ENCODE results near the gene NLRC4. TPM values are rescaled to one million over a fixed set of nuclear protein-coding genes. Genes with fewer than 3 reads are reported as not detected.

The NLRC4 gene
- total and polyA plus RNA-seq, 2 of the 8 experiments (the other 6 are each of a cell fraction or from before 2014, with no cell fraction given) = not detected

DNA sequence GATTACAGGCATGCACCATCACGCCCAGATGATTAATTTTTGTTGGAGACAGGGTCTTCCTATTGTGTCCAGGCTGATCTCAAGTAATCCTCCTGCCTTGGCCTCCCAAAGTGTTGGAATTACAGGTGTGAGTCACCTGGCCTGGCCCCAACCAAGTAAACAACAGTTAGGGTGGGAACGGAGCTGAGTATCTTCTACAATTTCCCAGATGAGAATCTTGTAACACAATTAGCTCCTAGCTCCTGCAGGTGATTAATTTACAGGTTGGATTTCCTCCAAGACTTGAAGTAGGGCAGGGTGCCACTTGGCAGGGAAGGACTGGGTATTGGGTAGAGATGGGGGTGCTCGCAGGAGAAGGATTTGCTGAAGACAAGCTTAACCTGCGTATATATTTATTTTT lies 17.8 kb downstream of the NLRC4 start:
- Histone ChIP-seq H2BK5ac (ENCODE audit: low read depth, low read length) (no peak overlapping the region), H4K20me1 (replicated peaks in 1 of 2; ENCODE audit: control insufficient read depth in 1 of 2, insufficient read depth in 2 of 2, low read length in 2 of 2) (no peaks in the 10 kb centered on the region), H3K23me2 (ENCODE audit: low read depth, low read length) (no peaks in the 10 kb centered on the region), H3K9me3 (ENCODE audit: insufficient read depth in 2 of 2, low read depth in 1 of 2, low read length in 1 of 2) (no peaks in the 10 kb centered on the region), H4K8ac (ENCODE audit: extremely low read depth, insufficient read depth, low read length) (no peak overlapping the region), H3K27ac (ENCODE audit: low read depth, low read length) (no peak overlapping the region), H2BK120ac (replicated peaks; ENCODE audit: low read depth, low read length) (no peak overlapping the region), H2BK15ac (ENCODE audit: low read length) (no peak overlapping the region), H2BK20ac (ENCODE audit: low read length) (no peak overlapping the region), H3K27me3 (replicated peaks in 1 of 4; ENCODE audit: control insufficient read depth in 3 of 4, extremely low read depth in 1 of 4, insufficient read depth in 3 of 4, low read length in 3 of 4) (peaks cover 0 to 2% (median 0%) of the 10 kb centered on the region in 4 experiments; a peak in 1 of 7 replicates), H3K56ac (replicated peaks; ENCODE audit: insufficient read length, low read depth, low read length) (no peak overlapping the region), H2AK5ac (ENCODE audit: low read depth, low read length) (no peak overlapping the region), H3K4me3 (ENCODE audit: extremely low read depth in 1 of 4, insufficient read depth in 2 of 4, low read depth in 3 of 4, low read length in 4 of 4) (no peak overlapping the region), H2BK12ac (ENCODE audit: low read depth, low read length) (no peak overlapping the region), H2AFZ (ENCODE audit: low read length) (no peak overlapping the region), H3K36me3 (ENCODE audit: control insufficient read depth in 2 of 4, insufficient read depth in 4 of 4, low read length in 3 of 4) (no peaks in the 10 kb centered on the region), H3K9ac (replicated peaks in 1 of 4; ENCODE audit: extremely low read depth in 1 of 4, low read depth in 3 of 4, low read length in 3 of 4) (no peak overlapping the region), H3K4me2 (ENCODE audit: insufficient read depth in 1 of 2, low read depth in 2 of 2, low read length in 2 of 2) (no peak overlapping the region), H3K79me1 (ENCODE audit: low read depth, low read length) (no peaks in the 10 kb centered on the region), H3K4me1 (replicated peaks in 1 of 4; ENCODE audit: control insufficient read depth in 3 of 4, insufficient read depth in 4 of 4, low read length in 3 of 4) (no peaks in the 10 kb centered on the region), H3K14ac (ENCODE audit: insufficient read length) (no peak overlapping the region), H3K79me2 (ENCODE audit: control insufficient read depth in 1 of 2, insufficient read depth in 2 of 2, low read length in 2 of 2) (no peaks in the 10 kb centered on the region), H4K5ac (ENCODE audit: insufficient read length, low read depth, low read length) (no peak overlapping the region), H3K4ac (replicated peaks; ENCODE audit: insufficient read length, low read depth, low read length) (no peak overlapping the region), H4K91ac (replicated peaks; ENCODE audit: insufficient read length, low read length) (no peak overlapping the region), H3K23ac (ENCODE audit: insufficient read length) (no peak overlapping the region), H3K18ac (ENCODE audit: extremely low read depth, low read length) (no peak overlapping the region)
- no peak for FAIRE-seq
- CTCF ChIA-PET (ENCODE audit: partially characterized antibody) = interaction anchor here (0.6 to 0.7 kb wide), 3 partner anchors 15 to 52 kb away, joined by 3 read pairs; no protein-coding TSS in a partner anchor
- 86% methylated on average over 4 of the region's 4 CpGs; no CpG with 5 or more reads in 1 of the 2 experiments for WGBS, 2 experiments (ENCODE audit: extremely low coverage in 1 of 2, insufficient coverage in 1 of 2, insufficient read length in 1 of 2, insufficient replicate concordance in 2 of 2, low coverage in 1 of 2, low lambda C conversion rate in 2 of 2, missing lambda C conversion rate in 1 of 2)
- POLR2A ChIA-PET (ENCODE audit: partially characterized antibody) = no interaction called here
- no peak for TF ChIP-seq SAP30 (IDR thresholded peaks at IDR 0.05; ENCODE audit: insufficient read depth, insufficient replicate concordance, low read length)
- TF ChIP-seq NANOG (IDR thresholded peaks at IDR 0.05; ENCODE audit: insufficient read depth, low read depth, low read length, poor library complexity, severe bottlenecking) = no peak
- no peak for TF ChIP-seq CBX5 (IDR thresholded peaks at IDR 0.05; ENCODE audit: low read depth, low read length)
- TF ChIP-seq, protein P1, sequence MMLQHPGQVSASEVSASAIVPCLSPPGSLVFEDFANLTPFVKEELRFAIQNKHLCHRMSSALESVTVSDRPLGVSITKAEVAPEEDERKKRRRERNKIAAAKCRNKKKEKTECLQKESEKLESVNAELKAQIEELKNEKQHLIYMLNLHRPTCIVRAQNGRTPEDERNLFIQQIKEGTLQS (IDR thresholded peaks at IDR 0.05; ENCODE audit: insufficient read depth, low read depth, low read length) = no peak
- TF ChIP-seq BACH1 (IDR thresholded peaks at IDR 0.05; ENCODE audit: low read length) = no peak
- DNase-seq (ENCODE audit: low read depth in 1 of 2, low spot score in 2 of 2) = no peak

Measured in H1 (cell line).